HG02852 (cell line): ENCODE data around the gene MYH9.

Experiments used
- ATAC-seq: cut with Tn5 transposase; IDR thresholded peaks from one replicate; pipeline ENCODE4 v1.9.1; 2021; ENCODE audit warnings: mild to moderate bottlenecking, moderate library complexity; ENCODE audit not compliant: unreplicated experiment

MYH9 gene

GRCh38 chr22:36386900-36387708 is 663 bp downstream of the MYH9 start:
- no peak for ATAC-seq

- ATAC-seq, result no peak
Measured at GRCh38 chr22:36386351-36386899, 1.3 kb downstream of the MYH9 start.

GRCh38 chr22:36385491-36386350 is 2.0 kb downstream of the MYH9 start:
- no peak for ATAC-seq

DNA sequence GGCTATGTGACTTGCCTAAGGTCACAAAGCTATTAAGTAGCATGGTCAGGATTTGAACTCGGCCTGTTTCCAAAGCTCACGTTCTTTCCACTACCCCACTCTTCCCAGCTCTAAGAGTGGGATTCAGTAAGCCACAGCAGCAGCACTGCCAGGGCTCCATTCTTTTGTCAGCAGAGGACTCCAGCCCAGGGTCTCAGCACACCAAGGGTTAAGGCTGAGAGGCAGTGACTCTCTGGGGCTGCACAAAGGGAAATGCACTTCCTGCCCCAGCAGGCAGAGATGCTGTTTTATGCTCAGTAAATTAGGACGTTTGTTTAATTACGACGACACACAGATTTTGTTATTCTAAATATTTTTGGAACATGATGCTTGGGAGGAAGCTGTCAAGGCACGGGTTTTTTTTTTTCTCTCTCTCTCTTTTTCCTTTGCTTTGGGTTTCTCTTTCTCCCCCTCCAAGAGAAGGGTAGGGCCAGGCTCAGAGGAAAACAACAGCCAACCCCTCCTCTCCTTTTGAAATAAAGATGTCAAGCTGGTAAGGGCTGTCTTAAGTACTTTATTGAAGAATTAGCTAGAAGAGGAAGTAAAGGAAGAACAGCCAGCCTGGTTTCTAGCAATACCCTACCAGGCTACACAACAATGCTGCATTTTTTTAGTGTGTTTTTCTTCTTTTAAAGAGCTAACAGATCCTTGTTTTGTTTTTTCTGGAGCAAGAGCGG is 2.8 kb downstream of the MYH9 start:
- no peak for ATAC-seq

- ATAC-seq, result no peak
Measured at GRCh38 chr22:36383110-36383581, 4.6 kb downstream of the MYH9 start.

GRCh38 chr22:36381513-36382128 is 6.1 kb downstream of the MYH9 start:
- ATAC-seq, result no peak

GRCh38 chr22:36379593-36380361 is 8.0 kb downstream of the MYH9 start:
- ATAC-seq, result no peak

DNA sequence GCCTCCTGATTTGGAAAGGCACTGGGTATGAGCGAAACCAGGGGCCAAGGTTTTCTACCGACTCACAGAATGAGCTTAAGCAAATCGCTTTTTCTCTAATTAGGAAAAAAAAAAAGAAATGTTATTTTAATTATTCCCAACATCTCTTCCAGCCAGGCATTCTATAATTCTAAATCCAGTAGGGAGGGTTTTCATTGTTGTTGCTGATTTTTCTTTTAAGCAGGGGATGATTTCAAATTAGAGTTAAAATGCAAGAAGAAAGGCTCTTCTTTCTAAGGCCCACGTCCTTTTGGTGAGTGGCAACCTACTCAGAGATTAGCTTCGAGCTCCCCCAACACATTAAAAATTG is 8.9 kb downstream of the MYH9 start:
- no peak for ATAC-seq

DNA sequence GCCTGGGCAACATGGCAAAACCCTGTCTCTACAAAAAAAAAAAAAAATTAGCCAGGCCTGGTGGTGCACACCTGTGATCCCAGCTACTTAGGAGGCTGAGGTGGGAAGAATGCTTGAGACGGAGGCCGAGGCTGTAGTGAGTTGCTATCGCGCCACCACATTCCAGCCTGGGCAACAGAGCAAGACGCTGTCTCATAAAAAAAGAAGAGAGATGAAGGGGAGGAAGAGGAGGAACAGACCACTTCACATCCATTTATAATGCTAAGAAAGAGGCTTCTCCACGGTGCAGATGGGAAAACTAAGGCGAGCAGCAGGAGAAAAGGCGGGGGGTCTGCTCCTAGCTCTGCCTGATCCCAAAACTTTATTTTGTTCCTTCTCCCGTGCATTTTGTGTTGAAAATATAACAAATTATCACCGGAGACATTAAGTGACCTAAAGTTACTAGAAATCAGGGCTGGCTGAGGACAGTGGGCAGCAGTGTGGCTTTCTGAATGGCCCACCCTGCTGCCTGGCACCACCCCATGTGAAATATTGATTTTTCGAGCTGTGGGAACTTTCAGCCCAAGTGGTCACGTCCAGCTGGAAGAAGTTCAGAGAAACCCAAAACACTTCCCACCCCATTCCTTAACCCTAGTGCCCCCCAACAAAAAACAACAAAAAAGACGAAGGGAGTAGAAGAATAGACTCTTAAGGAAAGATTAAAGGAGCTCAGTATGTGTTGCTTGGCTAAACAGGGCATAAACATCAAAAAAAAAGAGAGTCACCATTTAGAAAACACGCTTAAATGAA is 9.5 kb downstream of the MYH9 start:
- ATAC-seq, result no peak

DNA sequence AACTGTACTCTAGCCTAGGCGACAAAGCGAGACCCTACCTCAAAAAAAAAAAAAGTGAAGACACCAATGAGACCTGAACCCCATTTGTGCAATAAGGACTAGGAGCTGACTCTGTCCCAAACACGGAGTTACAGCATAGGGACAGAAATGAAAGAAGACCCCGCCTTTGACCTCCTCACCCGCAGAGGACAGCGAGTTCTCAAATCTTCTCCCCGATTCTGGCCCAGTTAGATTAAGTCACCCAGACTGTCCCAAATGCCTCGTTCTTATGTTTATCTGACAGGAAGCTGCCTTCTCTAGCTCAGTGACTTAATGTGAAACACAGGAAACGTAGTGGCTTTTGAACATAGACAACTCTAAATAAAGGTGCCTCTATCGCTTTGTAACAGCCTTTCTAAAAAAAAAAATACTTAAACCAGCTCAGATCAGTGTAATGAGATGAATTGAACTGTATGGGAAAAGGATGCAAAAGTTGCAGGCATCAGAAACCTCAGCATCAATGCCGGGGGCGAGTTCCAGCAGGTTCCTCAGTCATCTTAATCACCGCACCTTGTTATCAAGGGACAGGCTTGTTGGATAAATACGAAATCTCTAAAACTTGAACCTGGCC is 10.6 kb downstream of the MYH9 start:
- no peak for ATAC-seq

- no peak for ATAC-seq
Measured at GRCh38 chr22:36376265-36376664, 11.5 kb downstream of the MYH9 start.

GRCh38 chr22:36375071-36375980 is 12.4 kb downstream of the MYH9 start:
- ATAC-seq, result no peak

DNA sequence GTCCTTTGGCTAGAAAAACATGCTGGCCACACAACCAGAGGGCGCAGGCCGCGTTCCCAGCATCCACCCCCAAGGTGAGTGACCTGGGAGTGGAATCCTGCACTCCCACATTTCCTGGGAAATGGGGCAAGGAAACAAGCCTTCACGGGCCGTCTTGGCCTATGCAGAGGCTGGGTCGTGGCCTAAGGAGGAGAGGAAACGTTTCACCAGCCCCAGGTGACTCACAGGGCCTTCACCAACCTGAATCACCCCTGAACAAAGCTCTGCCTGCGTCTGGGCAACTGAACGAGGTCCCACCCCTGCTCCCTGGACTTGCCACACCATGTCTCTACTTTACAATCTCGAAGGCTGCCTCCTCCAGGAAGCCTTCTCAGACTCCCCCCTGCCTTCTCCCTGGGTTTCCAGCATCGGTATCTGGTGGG is 13.2 kb downstream of the MYH9 start:
- ATAC-seq, result no peak

- no peak for ATAC-seq
Measured at GRCh38 chr22:36373258-36373579, 14.5 kb downstream of the MYH9 start.

DNA sequence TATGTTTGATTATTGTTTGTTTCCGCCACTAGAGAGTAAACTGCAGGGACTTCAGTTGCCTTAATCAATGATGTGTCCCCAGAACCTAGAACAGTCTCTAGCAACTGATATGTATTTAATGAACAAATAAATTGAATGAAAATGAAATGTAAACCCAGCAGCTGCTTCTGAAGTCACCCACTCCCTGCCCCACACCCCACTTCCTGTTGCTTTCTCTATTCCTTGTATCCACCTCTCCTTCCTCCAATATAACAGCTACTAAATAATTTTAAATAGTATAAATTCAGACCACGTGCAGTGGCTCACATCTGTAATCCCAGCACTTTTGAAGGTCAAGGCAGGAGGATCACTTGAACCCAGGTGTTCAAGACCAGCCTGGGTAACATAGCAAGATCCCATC is 15.8 kb downstream of the MYH9 start:
- no peak for ATAC-seq

DNA sequence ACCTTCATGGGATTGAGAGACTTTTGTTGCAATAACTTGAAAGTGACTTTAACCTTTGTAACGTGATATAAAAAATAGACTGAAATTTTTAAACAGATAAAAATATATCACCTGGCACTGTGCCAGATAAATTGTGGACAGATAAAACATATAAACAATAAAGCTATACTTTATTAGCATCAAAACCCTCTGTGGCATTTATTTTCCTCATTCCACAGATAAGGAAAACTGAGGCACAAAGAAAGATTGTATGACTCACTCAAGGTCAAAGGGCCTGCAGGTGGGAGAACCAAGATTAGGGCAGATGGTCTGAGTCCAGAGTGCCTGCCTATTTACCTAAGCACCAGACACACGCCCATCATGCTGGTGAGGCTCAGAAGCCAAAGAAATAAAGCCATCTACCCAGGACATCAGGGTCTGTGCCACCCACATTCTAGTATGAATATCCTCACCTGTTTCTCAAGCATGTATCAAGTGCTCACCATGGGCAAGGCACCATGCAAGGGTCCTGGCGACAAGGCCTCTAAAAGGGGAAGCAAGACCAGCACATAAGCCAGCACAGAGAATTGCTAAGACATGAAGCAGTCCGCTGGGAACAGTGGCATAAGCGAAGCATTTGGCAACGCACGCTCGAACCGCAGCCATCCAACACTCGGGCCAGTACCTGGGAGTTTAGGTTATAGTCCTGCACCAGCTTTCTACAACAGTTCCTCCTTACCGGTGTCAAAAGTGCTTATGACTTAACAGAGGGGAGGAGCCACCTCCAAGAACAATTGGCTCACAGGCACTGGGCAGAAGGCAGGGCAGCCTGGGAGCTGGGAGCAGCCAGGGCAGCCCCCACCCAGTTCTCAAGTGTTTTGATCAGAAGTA is 17.6 kb downstream of the MYH9 start:
- no peak for ATAC-seq
